H9 (cell line): Measurements from ENCODE around the gene SCCPDH. TPM values are rescaled to one million over a fixed set of nuclear protein-coding genes. Genes with fewer than 3 reads are reported as not detected.

ENCODE experiments used
- DNase-seq: peaks from one replicate; pipeline ENCODE4 v3.0.0-alpha.2; 2017
- H2AFZ ChIP-seq: one replicate; pipeline ENCODE4 v1.6.1; 2013; ENCODE audit warnings: mild to moderate bottlenecking, low read length, control low read depth, moderate library complexity
- H2AK5ac ChIP-seq: 2 replicates; pipeline ENCODE4 v1.6.1; 2013; ENCODE audit warnings: low read length, control low read depth, mixed read lengths; ENCODE audit not compliant: insufficient read length
- H2BK120ac ChIP-seq: one replicate; pipeline ENCODE4 v1.6.1; 2013; ENCODE audit warnings: low read depth, mild to moderate bottlenecking, low read length, control low read depth, inconsistent platforms; ENCODE audit not compliant: poor library complexity, severe bottlenecking
- H2BK12ac ChIP-seq: 2 replicates; pipeline ENCODE4 v1.6.1; 2013; ENCODE audit warnings: low read length, control low read depth, mixed read lengths, low read depth; ENCODE audit not compliant: insufficient read length
- H2BK15ac ChIP-seq: 2 replicates; pipeline ENCODE4 v1.6.1; 2013; ENCODE audit warnings: low read depth, low read length, control low read depth
- H2BK20ac ChIP-seq: one replicate; pipeline ENCODE4 v1.6.1; 2013; ENCODE audit warnings: low read depth, mild to moderate bottlenecking, low read length, control low read depth, inconsistent platforms; ENCODE audit not compliant: poor library complexity, severe bottlenecking
- H2BK5ac ChIP-seq: 2 replicates; pipeline ENCODE4 v1.6.1; 2013; ENCODE audit warnings: low read length, control low read depth, mixed read lengths; ENCODE audit not compliant: insufficient read length
- H3K14ac ChIP-seq: 2 replicates; pipeline ENCODE4 v1.6.1; 2013; ENCODE audit warnings: low read length, control low read depth; ENCODE audit not compliant: insufficient read depth
- H3K18ac ChIP-seq: 2 replicates; pipeline ENCODE4 v1.6.1; 2013; ENCODE audit warnings: low read depth, mild to moderate bottlenecking, mixed read lengths, low read length, control low read depth; ENCODE audit not compliant: insufficient read length
- H3K23ac ChIP-seq: 2 replicates; pipeline ENCODE4 v1.6.1; 2013; ENCODE audit warnings: low read length, control low read depth, mixed read lengths, low read depth; ENCODE audit not compliant: insufficient read length
- H3K23me2 ChIP-seq: 2 replicates; pipeline ENCODE4 v1.6.1; 2013; ENCODE audit warnings: low read depth, mild to moderate bottlenecking, mixed read lengths, low read length, control low read depth; ENCODE audit not compliant: insufficient read length, poor library complexity, severe bottlenecking
- H3K27ac ChIP-seq: 2 replicates; pipeline ENCODE4 v1.5.1; 2013; ENCODE audit warnings: low read length, control low read depth, mixed read lengths, low read depth; ENCODE audit not compliant: insufficient read length
- H3K27me3 ChIP-seq: 2 replicates; pipeline ENCODE4 v1.6.1; 2013; ENCODE audit warnings: low read length, control low read depth, inconsistent platforms; ENCODE audit not compliant: insufficient read depth
- H3K4ac ChIP-seq: 2 replicates; pipeline ENCODE4 v1.6.1; 2013; ENCODE audit warnings: low read depth, mild to moderate bottlenecking, control low read depth, inconsistent platforms, low read length, moderate library complexity
- H3K4me1 ChIP-seq: 2 replicates; pipeline ENCODE4 v1.6.1; 2013; ENCODE audit warnings: low read length, control low read depth, inconsistent platforms; ENCODE audit not compliant: insufficient read depth
- H3K4me2 ChIP-seq: 2 replicates; pipeline ENCODE4 v1.6.1; 2013; ENCODE audit warnings: low read length, control low read depth, mixed read lengths; ENCODE audit not compliant: insufficient read length, insufficient read depth
- H3K56ac ChIP-seq: 2 replicates; pipeline ENCODE4 v1.6.1; 2013; ENCODE audit warnings: low read depth, mild to moderate bottlenecking, mixed read lengths, low read length, control low read depth; ENCODE audit not compliant: insufficient read length
- H3K79me1 ChIP-seq: 2 replicates; pipeline ENCODE4 v1.6.1; 2013; ENCODE audit warnings: low read depth, mild to moderate bottlenecking, moderate library complexity, low read length, control low read depth, inconsistent platforms; ENCODE audit not compliant: insufficient read depth, poor library complexity, severe bottlenecking
- H3K79me2 ChIP-seq: 2 replicates; pipeline ENCODE4 v1.6.1; 2013; ENCODE audit warnings: low read length, control low read depth, inconsistent platforms; ENCODE audit not compliant: insufficient read depth
- H3K9ac ChIP-seq: 2 replicates; pipeline ENCODE4 v1.6.1; 2013; ENCODE audit warnings: low read length, control low read depth, mixed read lengths; ENCODE audit not compliant: insufficient read length; ENCODE audit errors: extremely low read depth
- H3K9me3 ChIP-seq: one replicate; pipeline ENCODE4 v1.6.1; 2013; ENCODE audit warnings: low read depth, low read length, inconsistent platforms; ENCODE audit not compliant: control insufficient read depth
- H3T11ph ChIP-seq: one replicate; pipeline ENCODE4 v1.6.1; 2013; ENCODE audit warnings: mild to moderate bottlenecking, low read length, control low read depth, inconsistent platforms
- H4K20me1 ChIP-seq: one replicate; pipeline ENCODE4 v1.6.1; 2013; ENCODE audit not compliant: control insufficient read depth, insufficient read length, insufficient read depth
- H4K5ac ChIP-seq: 2 replicates; pipeline ENCODE4 v1.6.1; 2013; ENCODE audit warnings: low read depth, mild to moderate bottlenecking, mixed read lengths, low read length, control low read depth; ENCODE audit not compliant: insufficient read length
- H4K8ac ChIP-seq: replicated peaks from 2 replicates; pipeline ENCODE4 v1.6.1; 2013; ENCODE audit warnings: low read length, control low read depth, mixed read lengths, low read depth; ENCODE audit not compliant: insufficient read length
- H4K91ac ChIP-seq: 2 replicates; pipeline ENCODE4 v1.6.1; 2013; ENCODE audit warnings: low read depth, mild to moderate bottlenecking, moderate library complexity, mixed read lengths, low read length, control low read depth; ENCODE audit not compliant: insufficient read length
- H3K27ac Mint-ChIP-seq, 3 experiments: 2 replicates in 2 of 3; 3 replicates in 1 of 3; pipeline ENCODE4 v1.8.0; 2020 to 2021; ENCODE audit warnings: mixed read lengths in 3 of 3, mild to moderate bottlenecking in 1 of 3, moderate library complexity in 1 of 3
- H3K27me3 Mint-ChIP-seq: 2 replicates; pipeline ENCODE4 v1.8.0; 2021; ENCODE audit warnings: low read depth, mild to moderate bottlenecking, moderate library complexity, mixed read lengths
- H3K36me3 Mint-ChIP-seq, 3 experiments: 2 replicates in 2 of 3; 3 replicates in 1 of 3; pipeline ENCODE4 v1.8.0; 2020 to 2021; ENCODE audit warnings: low read depth in 3 of 3, mixed read lengths in 3 of 3; ENCODE audit not compliant: insufficient read depth in 1 of 3
- H3K4me1 Mint-ChIP-seq, 2 experiments: 2 replicates each; pipeline ENCODE4 v1.8.0; 2020; ENCODE audit warnings: mixed read lengths in 2 of 2
- H3K4me3 Mint-ChIP-seq, 2 experiments: 2 replicates in 1 of 2; 3 replicates in 1 of 2; pipeline ENCODE4 v1.8.0; 2020 to 2021; ENCODE audit warnings: mild to moderate bottlenecking in 2 of 2, mixed read lengths in 2 of 2, moderate library complexity in 1 of 2
- H3K9me3 Mint-ChIP-seq, 2 experiments: 2 replicates in 1 of 2; 3 replicates in 1 of 2; pipeline ENCODE4 v1.8.0; 2020; ENCODE audit warnings: mild to moderate bottlenecking in 2 of 2, mixed read lengths in 2 of 2, moderate library complexity in 1 of 2
- CTCF ChIP-seq: fragments of 200-600 bp; sonication (generic); conservative IDR thresholded peaks from 3 replicates; pipeline ENCODE4 v1.8.0; 2021; ENCODE audit warnings: antibody characterized with exemption, mild to moderate bottlenecking
- WGBS: extraction: QIAGEN DNeasy Blood & Tissue Kit; methylation state at CpG from one replicate; pipeline ENCODE4 v1.1.7; 2013; ENCODE audit warnings: missing lambda C conversion rate, low lambda C conversion rate, mixed read lengths; ENCODE audit not compliant: insufficient read length; ENCODE audit errors: extremely low coverage; 5-methylcytosine and 5-hydroxymethylcytosine counted together
- total RNA-seq: library from RNA; stranded (reverse); gene quantifications from 2 replicates; pipeline ENCODE4 v1.2.1, GENCODE V29; 2021

The SCCPDH gene
- total RNA-seq, 1 experiment from 2014 or later = 20.7 TPM

DNA sequence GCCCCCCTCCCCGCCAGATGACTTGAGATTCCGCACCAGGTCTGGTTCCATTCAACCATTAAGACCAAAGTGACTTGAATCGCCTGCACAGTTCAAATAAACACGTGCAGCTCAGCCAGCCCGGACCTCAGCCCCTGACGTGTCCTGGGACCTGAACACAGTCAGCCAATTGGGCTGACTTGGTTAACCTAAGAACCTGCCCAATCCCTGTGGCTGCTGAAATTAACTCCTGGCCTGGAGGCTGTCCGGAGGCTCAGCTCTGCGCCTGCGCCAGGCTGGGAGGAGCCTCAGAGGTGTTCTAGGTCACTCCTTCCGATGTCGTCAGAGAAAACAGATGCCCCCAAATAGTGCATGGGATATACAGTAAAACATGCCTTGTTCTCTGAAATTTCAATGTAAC, 73.4 kb downstream of the SCCPDH start:
- no peak overlapping the region for H2BK120ac ChIP-seq
- DNase-seq = no peak
- H3K27ac ChIP-seq = no peak overlapping the region
- no peak overlapping the region for H2BK15ac ChIP-seq
- no peaks in the 10 kb centered on the region for H4K20me1 ChIP-seq
- no peak overlapping the region for H3K18ac ChIP-seq
- H3K23ac ChIP-seq = no peak overlapping the region
- H3K36me3 Mint-ChIP-seq = no peaks in the 10 kb centered on the region
- H3K23me2 ChIP-seq = peaks cover 3% of the 10 kb centered on the region
- H3K27me3 Mint-ChIP-seq = peaks cover 8% of the 10 kb centered on the region
- no peak overlapping the region for H3K9ac ChIP-seq
- no peak overlapping the region for H3K4ac ChIP-seq
- no peaks in the 10 kb centered on the region for H3K27me3 ChIP-seq
- H4K5ac ChIP-seq = no peak overlapping the region
- H2BK12ac ChIP-seq = no peak overlapping the region
- no peak overlapping the region for H3K56ac ChIP-seq
- no peaks in the 10 kb centered on the region for H3K79me1 ChIP-seq
- WGBS = no CpG with 5 or more reads among the region's 11 CpGs
- H3K9me3 Mint-ChIP-seq = peaks cover 0 to 4% of the 10 kb centered on the region in 2 experiments; a peak in 1 of 5 replicates
- H3K9me3 ChIP-seq = no peaks in the 10 kb centered on the region
- H2BK5ac ChIP-seq = no peak overlapping the region
- H3K4me1 Mint-ChIP-seq = peaks cover 32 to 40% of the 10 kb centered on the region in 2 experiments
- H2AK5ac ChIP-seq = no peak overlapping the region
- H3K27ac Mint-ChIP-seq = no peak overlapping the region
- H3K79me2 ChIP-seq = no peaks in the 10 kb centered on the region
- no peak overlapping the region for H3T11ph ChIP-seq
- no peak overlapping the region for H3K14ac ChIP-seq
- no peak for TF ChIP-seq CTCF
- H3K4me2 ChIP-seq = no peak overlapping the region
- H3K4me1 ChIP-seq = peaks cover 10% of the 10 kb centered on the region; the same call in 1 of the 2 replicates
- no peak overlapping the region for H2AFZ ChIP-seq
- no peak overlapping the region for H3K4me3 Mint-ChIP-seq
- no peak overlapping the region for H4K91ac ChIP-seq
- no peak overlapping the region for H4K8ac ChIP-seq
- H2BK20ac ChIP-seq = no peak overlapping the region
